ENCODE measurements around the gene NUDT11.

DNA sequence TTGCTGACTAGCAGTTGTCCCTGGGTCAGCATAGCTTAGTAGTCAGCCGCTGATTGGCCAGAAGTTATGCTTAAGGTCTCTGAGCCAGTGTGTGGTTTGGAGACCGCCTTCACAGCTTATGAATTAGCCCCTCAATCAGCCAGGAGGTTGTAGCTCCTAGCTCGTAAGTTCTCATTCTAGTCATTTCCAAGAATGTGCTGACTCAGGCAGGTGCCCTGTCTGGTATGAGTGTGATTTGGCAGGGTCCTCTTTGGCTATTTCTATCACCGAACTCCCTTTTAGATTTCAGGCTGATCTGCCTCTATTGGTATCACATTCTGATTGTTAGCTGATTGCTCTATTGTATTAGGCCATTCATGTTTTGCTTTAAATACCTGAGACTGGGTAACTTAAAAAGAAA lies 33.1 kb downstream of the NUDT11 start:
- no peak for TF ChIP-seq EP300 (IDR thresholded peaks at IDR 0.05)
- no peak for TF ChIP-seq POLR2AphosphoS5 (IDR thresholded peaks at IDR 0.05)
- TF ChIP-seq, protein P1, sequence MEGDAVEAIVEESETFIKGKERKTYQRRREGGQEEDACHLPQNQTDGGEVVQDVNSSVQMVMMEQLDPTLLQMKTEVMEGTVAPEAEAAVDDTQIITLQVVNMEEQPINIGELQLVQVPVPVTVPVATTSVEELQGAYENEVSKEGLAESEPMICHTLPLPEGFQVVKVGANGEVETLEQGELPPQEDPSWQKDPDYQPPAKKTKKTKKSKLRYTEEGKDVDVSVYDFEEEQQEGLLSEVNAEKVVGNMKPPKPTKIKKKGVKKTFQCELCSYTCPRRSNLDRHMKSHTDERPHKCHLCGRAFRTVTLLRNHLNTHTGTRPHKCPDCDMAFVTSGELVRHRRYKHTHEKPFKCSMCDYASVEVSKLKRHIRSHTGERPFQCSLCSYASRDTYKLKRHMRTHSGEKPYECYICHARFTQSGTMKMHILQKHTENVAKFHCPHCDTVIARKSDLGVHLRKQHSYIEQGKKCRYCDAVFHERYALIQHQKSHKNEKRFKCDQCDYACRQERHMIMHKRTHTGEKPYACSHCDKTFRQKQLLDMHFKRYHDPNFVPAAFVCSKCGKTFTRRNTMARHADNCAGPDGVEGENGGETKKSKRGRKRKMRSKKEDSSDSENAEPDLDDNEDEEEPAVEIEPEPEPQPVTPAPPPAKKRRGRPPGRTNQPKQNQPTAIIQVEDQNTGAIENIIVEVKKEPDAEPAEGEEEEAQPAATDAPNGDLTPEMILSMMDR (IDR thresholded peaks at IDR 0.05): no peak
- TF ChIP-seq POLR2A (IDR thresholded peaks at IDR 0.05): no peak
